Measurements from ENCODE around the gene SIL1. TPM values are rescaled to one million over a fixed set of nuclear protein-coding genes. Genes with fewer than 3 reads are reported as not detected.
"Not testable (repeated sequence)": the region's sequence is repeated elsewhere in the genome, so short reads cannot be mapped to it uniquely, and the experiment has no call there.

The SIL1 gene
- total RNA-seq, 2 experiments from 2014 or later: 21.4 to 29.6 TPM

GRCh38 chr5:138925090-138925635 is 273.0 kb downstream of the SIL1 start:
- CTCF ChIA-PET: interaction anchor here (0.6 kb wide), 1 partner anchor 97 kb away, joined by 5 read pairs; no protein-coding TSS in a partner anchor
- Mint-ChIP-seq H3K27me3 (ENCODE audit: low read depth) (peaks cover 3% of the 10 kb centered on the region), H3K36me3 (ENCODE audit: low read depth) (peaks cover 2% of the 10 kb centered on the region), H3K4me1 (ENCODE audit: low read depth) (no peaks in the 10 kb centered on the region), H3K9me3 (no peaks in the 10 kb centered on the region), H3K27ac (no peak overlapping the region), H3K4me3 (no peak overlapping the region)
- no peak for DNase-seq
- intact Hi-C loops (cut with micrococcal nuclease): no loop called here

- peaks cover 3% of the 10 kb centered on the region for H3K27me3 Mint-ChIP-seq (ENCODE audit: low read depth)
- no peak for DNase-seq
- H3K4me3 Mint-ChIP-seq: no peak overlapping the region
- no peak overlapping the region for H3K27ac Mint-ChIP-seq
- no peaks in the 10 kb centered on the region for H3K9me3 Mint-ChIP-seq
- H3K4me1 Mint-ChIP-seq (ENCODE audit: low read depth): no peaks in the 10 kb centered on the region
- intact Hi-C loops (cut with micrococcal nuclease): no loop called here
- peaks cover 2% of the 10 kb centered on the region for H3K36me3 Mint-ChIP-seq (ENCODE audit: low read depth)
- CTCF ChIA-PET: no interaction called here
Observed at GRCh38 chr5:138922494-138922893, 275.7 kb downstream of the SIL1 start.

GRCh38 chr5:138921362-138921761 is 276.8 kb downstream of the SIL1 start:
- H3K36me3 Mint-ChIP-seq (ENCODE audit: low read depth); DNase-seq; H3K27ac Mint-ChIP-seq; H3K9me3 Mint-ChIP-seq; H3K27me3 Mint-ChIP-seq (ENCODE audit: low read depth); H3K4me1 Mint-ChIP-seq (ENCODE audit: low read depth); H3K4me3 Mint-ChIP-seq; intact Hi-C loops (cut with micrococcal nuclease); CTCF ChIA-PET: not testable (repeated sequence)

GRCh38 chr5:138920181-138920580 is 278.0 kb downstream of the SIL1 start:
- CTCF ChIA-PET: no interaction called here

GRCh38 chr5:138918686-138919085 is 279.5 kb downstream of the SIL1 start:
- no peak overlapping the region for H3K27ac Mint-ChIP-seq

More at GRCh38 chr5:138920181-138920580, 278.0 kb downstream of the SIL1 start:
- Mint-ChIP-seq H3K27ac (no peak overlapping the region), H3K9me3 (no peaks in the 10 kb centered on the region), H3K36me3 (ENCODE audit: low read depth) (no peaks in the 10 kb centered on the region), H3K27me3 (ENCODE audit: low read depth) (no peaks in the 10 kb centered on the region), H3K4me1 (ENCODE audit: low read depth) (no peaks in the 10 kb centered on the region), H3K4me3 (no peak overlapping the region)
- no peak for DNase-seq
- intact Hi-C loops (cut with micrococcal nuclease): no loop called here

GRCh38 chr5:138914338-138914737 is 283.8 kb downstream of the SIL1 start:
- no peaks in the 10 kb centered on the region for H3K9me3 Mint-ChIP-seq
- H3K27ac Mint-ChIP-seq: no peak overlapping the region
- H3K4me3 Mint-ChIP-seq: no peak overlapping the region
- intact Hi-C loops (cut with micrococcal nuclease): no loop called here
- H3K27me3 Mint-ChIP-seq (ENCODE audit: low read depth): no peaks in the 10 kb centered on the region
- H3K4me1 Mint-ChIP-seq (ENCODE audit: low read depth): no peaks in the 10 kb centered on the region
- CTCF ChIA-PET: no interaction called here
- H3K36me3 Mint-ChIP-seq (ENCODE audit: low read depth): no peaks in the 10 kb centered on the region
- DNase-seq: no peak

More at GRCh38 chr5:138918686-138919085, 279.5 kb downstream of the SIL1 start:
- CTCF ChIA-PET: no interaction called here
- H3K27me3 Mint-ChIP-seq (ENCODE audit: low read depth): no peaks in the 10 kb centered on the region
- H3K36me3 Mint-ChIP-seq (ENCODE audit: low read depth): no peaks in the 10 kb centered on the region
- intact Hi-C loops (cut with micrococcal nuclease): no loop called here
- H3K4me3 Mint-ChIP-seq: no peak overlapping the region
- H3K4me1 Mint-ChIP-seq (ENCODE audit: low read depth): no peaks in the 10 kb centered on the region
- DNase-seq: no peak
- H3K9me3 Mint-ChIP-seq: no peaks in the 10 kb centered on the region

GRCh38 chr5:138913773-138914172 is 284.4 kb downstream of the SIL1 start:
- H3K4me3 Mint-ChIP-seq: no peak overlapping the region
- H3K27me3 Mint-ChIP-seq (ENCODE audit: low read depth): no peaks in the 10 kb centered on the region
- DNase-seq: no peak
- no peaks in the 10 kb centered on the region for H3K4me1 Mint-ChIP-seq (ENCODE audit: low read depth)
- H3K36me3 Mint-ChIP-seq (ENCODE audit: low read depth): no peaks in the 10 kb centered on the region
- no peak overlapping the region for H3K27ac Mint-ChIP-seq
- no peaks in the 10 kb centered on the region for H3K9me3 Mint-ChIP-seq
- CTCF ChIA-PET: no interaction called here
- intact Hi-C loops (cut with micrococcal nuclease): no loop called here

GRCh38 chr5:138912093-138912492 is 286.1 kb downstream of the SIL1 start:
- intact Hi-C loops (cut with micrococcal nuclease): no loop called here
- CTCF ChIA-PET: no interaction called here
- no peak overlapping the region for H3K4me3 Mint-ChIP-seq
- no peaks in the 10 kb centered on the region for H3K36me3 Mint-ChIP-seq (ENCODE audit: low read depth)
- H3K27me3 Mint-ChIP-seq (ENCODE audit: low read depth): no peaks in the 10 kb centered on the region
- no peaks in the 10 kb centered on the region for H3K9me3 Mint-ChIP-seq
- no peak for DNase-seq
- no peak overlapping the region for H3K27ac Mint-ChIP-seq
- no peaks in the 10 kb centered on the region for H3K4me1 Mint-ChIP-seq (ENCODE audit: low read depth)

- Mint-ChIP-seq H3K4me1 (ENCODE audit: low read depth) (no peaks in the 10 kb centered on the region), H3K27me3 (ENCODE audit: low read depth) (no peaks in the 10 kb centered on the region), H3K9me3 (no peaks in the 10 kb centered on the region), H3K36me3 (ENCODE audit: low read depth) (no peaks in the 10 kb centered on the region), H3K27ac (no peak overlapping the region), H3K4me3 (no peak overlapping the region)
- no peak for DNase-seq
- CTCF ChIA-PET: no interaction called here
- intact Hi-C loops (cut with micrococcal nuclease): no loop called here
Observed at GRCh38 chr5:138911441-138911840, 286.7 kb downstream of the SIL1 start.

GRCh38 chr5:138910546-138911185 is 287.5 kb downstream of the SIL1 start:
- no peaks in the 10 kb centered on the region for H3K9me3 Mint-ChIP-seq
- CTCF ChIA-PET: no interaction called here
- H3K4me1 Mint-ChIP-seq (ENCODE audit: low read depth): no peaks in the 10 kb centered on the region
- no peak overlapping the region for H3K4me3 Mint-ChIP-seq
- no peaks in the 10 kb centered on the region for H3K27me3 Mint-ChIP-seq (ENCODE audit: low read depth)
- H3K27ac Mint-ChIP-seq: no peak overlapping the region
- intact Hi-C loops (cut with micrococcal nuclease): no loop called here
- DNase-seq: no peak
- no peaks in the 10 kb centered on the region for H3K36me3 Mint-ChIP-seq (ENCODE audit: low read depth)

GRCh38 chr5:138909734-138910133 is 288.4 kb downstream of the SIL1 start:
- CTCF ChIA-PET: no interaction called here
- H3K4me3 Mint-ChIP-seq: no peak overlapping the region
- no peaks in the 10 kb centered on the region for H3K27me3 Mint-ChIP-seq (ENCODE audit: low read depth)
- no peak overlapping the region for H3K27ac Mint-ChIP-seq
- no peaks in the 10 kb centered on the region for H3K4me1 Mint-ChIP-seq (ENCODE audit: low read depth)
- DNase-seq: no peak
- H3K9me3 Mint-ChIP-seq: no peaks in the 10 kb centered on the region
- no peaks in the 10 kb centered on the region for H3K36me3 Mint-ChIP-seq (ENCODE audit: low read depth)
- intact Hi-C loops (cut with micrococcal nuclease): no loop called here

GRCh38 chr5:138905541-138905940 is 292.6 kb downstream of the SIL1 start:
- Mint-ChIP-seq H3K27ac (no peak overlapping the region), H3K4me1 (ENCODE audit: low read depth) (peaks cover 6% of the 10 kb centered on the region), H3K9me3 (no peaks in the 10 kb centered on the region), H3K36me3 (ENCODE audit: low read depth) (peaks cover 2% of the 10 kb centered on the region), H3K4me3 (no peak overlapping the region), H3K27me3 (ENCODE audit: low read depth) (peaks cover 2% of the 10 kb centered on the region)
- DNase-seq: no peak
- intact Hi-C loops (cut with micrococcal nuclease): no loop called here
- CTCF ChIA-PET: no interaction called here

- intact Hi-C loops (cut with micrococcal nuclease): no loop called here
- Mint-ChIP-seq H3K27ac (no peak overlapping the region), H3K27me3 (ENCODE audit: low read depth) (peaks cover 4% of the 10 kb centered on the region), H3K9me3 (no peaks in the 10 kb centered on the region), H3K36me3 (ENCODE audit: low read depth) (peaks cover 2% of the 10 kb centered on the region), H3K4me3 (no peak overlapping the region), H3K4me1 (ENCODE audit: low read depth) (peaks cover 10% of the 10 kb centered on the region)
- no peak for DNase-seq
- CTCF ChIA-PET: no interaction called here
Observed at GRCh38 chr5:138903130-138903775, 294.9 kb downstream of the SIL1 start.

Measured in activated naive CD4-positive, alpha-beta T cell treated with anti-CD3 and anti-CD28 coated beads for 36 hours (primary cell).